RPMI8226 (cell line): ENCODE data around the gene CCNE1.
"Not testable (repeated sequence)": the region's sequence is repeated elsewhere in the genome, so short reads cannot be mapped to it uniquely, and the experiment has no call there.

Experiments used
- DNase-seq: peaks from one replicate; pipeline ENCODE4 v3.0.0-alpha.2; 2015

The CCNE1 gene

GRCh38 chr19:29819300-29819699 lies 7.5 kb downstream of the CCNE1 start:
- no peak for DNase-seq

DNA sequence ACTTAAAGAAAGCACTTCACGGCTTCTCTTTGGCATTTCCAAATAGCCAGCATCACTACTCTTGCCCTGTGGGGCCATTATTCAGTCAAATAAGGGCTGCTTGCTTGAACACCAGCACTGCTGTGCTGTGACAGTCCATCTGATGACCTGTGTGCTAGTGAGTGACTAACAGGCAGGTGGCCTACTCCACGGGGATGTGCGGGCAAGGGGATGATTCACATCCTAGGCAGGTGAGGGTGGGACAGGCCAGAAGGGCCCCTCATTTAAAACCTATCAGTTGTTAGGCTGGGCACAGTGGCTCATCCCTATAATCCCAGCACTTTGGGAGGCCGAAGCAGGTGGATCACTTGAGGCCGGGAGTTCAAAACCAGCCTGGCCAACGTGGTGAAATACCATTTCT lies 8.2 kb downstream of the CCNE1 start:
- DNase-seq, result no peak

GRCh38 chr19:29823581-29824330 lies 12.0 kb downstream of the CCNE1 start:
- no peak for DNase-seq

GRCh38 chr19:29825263-29825662 lies 13.5 kb downstream of the CCNE1 start:
- not testable (repeated sequence) for DNase-seq

DNA sequence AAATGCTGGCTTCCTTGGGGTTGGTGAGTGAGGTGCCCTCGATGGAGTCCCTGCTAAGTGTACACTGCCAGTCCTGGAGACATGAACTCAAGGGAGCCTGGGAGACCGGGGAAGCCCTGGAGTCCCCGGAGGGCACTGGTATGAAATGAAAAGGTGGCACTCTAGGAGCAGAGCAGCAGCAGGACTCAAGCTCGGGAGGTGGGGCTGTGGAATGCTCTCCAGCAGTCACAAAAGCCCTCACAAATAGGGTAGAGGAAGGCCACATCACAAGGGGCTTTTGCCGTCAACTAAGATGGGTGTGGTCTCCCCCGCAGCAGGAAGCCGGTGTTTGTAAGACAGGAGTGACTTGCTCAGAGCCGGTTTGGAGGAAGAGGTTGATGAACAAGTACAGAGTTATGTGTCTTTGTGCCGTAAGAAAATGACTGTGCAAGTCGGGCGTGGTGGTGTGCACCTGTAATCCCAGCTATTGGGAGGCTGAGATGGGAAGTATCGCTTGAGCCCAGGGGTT lies 19.3 kb downstream of the CCNE1 start:
- DNase-seq, result no peak

GRCh38 chr19:29831686-29832085 lies 19.9 kb downstream of the CCNE1 start:
- no peak for DNase-seq

DNA sequence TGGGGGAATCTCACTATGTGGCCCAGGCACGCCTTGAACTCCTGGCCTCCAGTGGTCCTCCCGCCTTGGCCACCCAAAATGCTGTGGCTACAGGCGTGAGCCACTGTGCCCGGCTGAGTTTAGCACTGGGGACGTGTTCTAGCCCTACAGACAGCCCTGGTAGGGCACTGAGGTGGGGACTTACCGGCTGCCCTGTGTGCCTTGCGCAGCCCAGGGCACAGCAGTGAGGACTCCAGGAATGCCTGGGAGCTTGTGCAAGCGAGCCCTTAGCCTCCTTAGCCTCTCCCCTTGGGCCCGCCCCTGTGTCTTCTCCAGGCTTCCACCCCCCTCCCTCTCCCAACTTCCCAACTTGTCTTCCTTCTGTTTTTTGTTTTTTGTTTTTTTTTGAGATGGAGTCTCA lies 21.0 kb downstream of the CCNE1 start:
- no peak for DNase-seq

DNA sequence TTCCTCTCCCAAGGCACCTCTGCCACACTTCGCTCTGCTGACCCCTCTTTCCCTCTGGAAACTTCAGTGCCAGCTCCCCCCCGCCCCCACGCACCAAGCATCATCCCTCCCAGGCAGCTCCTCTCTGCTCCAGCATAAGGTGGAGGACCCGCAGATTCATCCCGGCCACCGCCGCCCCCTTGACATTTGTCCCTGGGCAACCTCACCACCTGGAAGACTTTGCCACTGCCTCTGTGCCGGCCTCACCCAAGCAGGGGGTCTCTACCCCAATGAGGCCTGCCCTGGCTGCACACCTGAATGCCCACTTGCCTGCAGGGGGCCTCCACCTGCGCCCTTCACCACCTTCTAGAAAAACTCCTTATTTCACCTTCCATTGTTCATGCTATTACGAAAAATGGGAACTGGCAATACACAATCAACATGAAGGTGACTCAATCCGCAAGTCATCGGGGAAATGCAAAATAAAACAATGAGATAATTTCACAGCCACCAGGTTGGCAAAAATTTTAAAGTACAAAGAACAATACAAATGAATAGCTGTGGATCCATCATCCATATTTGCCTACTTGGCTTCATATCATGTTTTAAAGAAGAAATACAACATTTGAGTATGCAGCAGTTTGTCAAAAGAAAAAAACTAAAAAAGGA lies 21.9 kb downstream of the CCNE1 start:
- DNase-seq, result no peak

DNA sequence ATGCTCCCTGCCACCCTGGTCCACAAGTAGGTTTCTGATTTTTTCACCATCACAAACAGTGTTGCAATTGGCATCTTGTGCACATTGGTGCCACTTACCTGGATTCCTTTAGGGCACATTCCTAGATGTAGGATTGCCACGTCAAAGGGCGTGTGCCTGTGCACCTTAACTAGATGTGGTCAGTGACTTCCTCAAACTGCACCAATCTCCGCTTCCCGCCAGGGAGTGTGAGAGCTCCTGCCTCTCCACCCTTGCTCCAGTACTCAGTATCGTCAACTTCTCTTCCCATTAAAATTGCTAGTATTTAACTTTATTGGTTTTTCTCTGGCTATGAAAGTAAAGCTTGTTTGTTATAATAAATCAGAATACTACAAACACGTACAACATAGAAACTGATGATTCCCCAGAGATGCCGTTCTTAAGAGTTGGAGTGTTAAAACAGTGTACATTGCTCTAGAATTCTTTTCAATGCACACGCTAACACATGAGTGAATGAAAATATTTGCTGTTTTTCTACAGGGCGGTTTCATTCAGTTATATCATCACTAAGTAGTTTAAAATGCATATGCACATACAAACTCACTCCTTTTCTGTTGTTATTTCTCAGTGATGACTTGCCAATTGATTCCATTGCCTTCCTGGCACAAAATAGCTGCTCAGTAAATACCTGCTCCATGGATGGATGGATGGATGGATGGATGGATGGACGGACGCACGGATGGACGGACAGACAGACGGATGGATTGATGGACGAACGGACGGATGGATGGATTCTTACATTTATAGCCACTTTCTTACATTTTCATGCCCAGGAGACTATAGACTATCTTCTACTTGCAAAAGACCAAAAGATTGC lies 23.4 kb downstream of the CCNE1 start:
- no peak for DNase-seq

DNA sequence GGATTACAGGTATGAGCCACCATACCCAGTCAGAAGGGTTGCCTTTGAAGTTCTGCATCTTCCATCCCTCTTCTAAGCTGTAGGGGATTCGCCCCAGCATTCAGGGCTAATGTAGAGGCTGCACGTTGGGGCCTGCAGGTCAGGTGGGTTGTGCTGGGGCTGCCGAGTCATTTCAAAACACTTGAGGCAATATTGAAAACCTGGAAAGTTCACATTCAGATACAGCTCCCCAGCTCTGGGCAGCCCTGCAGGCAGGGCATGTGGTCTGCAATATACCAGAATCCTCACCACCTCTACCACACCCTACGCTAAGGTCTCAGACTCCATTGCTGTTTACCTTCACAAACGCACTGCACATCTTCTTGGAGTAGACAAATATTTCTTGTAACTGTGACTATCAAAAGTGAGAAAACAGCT lies 24.6 kb downstream of the CCNE1 start:
- DNase-seq, result no peak

DNA sequence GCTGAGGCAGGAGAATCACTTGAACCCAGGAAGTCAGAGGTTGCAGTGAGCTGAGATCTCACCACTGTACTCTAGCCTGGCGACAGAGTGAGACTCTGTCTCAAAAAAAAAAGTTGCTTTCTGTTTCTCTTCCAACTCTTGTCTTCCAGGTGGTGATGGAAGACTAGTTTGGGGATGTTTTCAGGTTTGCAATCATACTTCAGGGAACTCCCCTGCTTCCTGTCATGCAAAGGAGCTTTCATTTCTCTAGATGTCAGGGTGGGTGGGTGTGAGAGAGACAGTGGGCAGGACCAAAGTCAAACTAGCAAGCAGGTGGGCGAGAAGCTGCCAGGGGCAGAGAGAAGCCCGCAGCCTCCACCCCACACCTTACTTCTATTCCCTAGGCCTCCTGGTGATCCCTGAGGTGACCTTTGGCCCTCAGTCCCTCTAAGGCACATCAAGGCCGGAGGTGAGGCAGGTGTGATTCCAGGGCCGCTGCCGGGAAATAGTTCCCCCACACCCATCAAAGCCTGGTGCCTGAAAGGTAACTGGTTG lies 25.7 kb downstream of the CCNE1 start:
- DNase-seq, result peak; percentile 4

GRCh38 chr19:29837996-29838395 lies 26.2 kb downstream of the CCNE1 start:
- DNase-seq, result no peak

GRCh38 chr19:29840066-29840950 lies 28.5 kb downstream of the CCNE1 start:
- no peak for DNase-seq

DNA sequence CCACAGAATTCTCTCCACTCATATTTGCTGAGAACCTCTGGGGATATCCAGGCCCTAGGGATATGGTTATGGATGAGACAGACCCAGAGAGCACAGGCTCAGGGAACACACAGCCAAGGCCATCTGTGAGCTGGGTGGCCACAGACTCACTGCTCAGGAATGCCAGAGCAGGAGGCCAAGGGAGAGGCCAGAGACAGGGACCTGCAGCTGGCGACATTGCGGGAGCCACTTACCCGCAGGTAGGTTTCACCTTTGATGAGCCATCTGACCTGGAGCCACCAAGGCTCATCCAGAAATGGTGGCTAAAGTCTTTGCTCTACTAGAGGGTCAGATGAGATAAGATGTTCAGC lies 29.4 kb downstream of the CCNE1 start:
- no peak for DNase-seq

- DNase-seq, result peak; percentile 80
Observed at GRCh38 chr19:29841559-29842367, 30.0 kb downstream of the CCNE1 start.

DNA sequence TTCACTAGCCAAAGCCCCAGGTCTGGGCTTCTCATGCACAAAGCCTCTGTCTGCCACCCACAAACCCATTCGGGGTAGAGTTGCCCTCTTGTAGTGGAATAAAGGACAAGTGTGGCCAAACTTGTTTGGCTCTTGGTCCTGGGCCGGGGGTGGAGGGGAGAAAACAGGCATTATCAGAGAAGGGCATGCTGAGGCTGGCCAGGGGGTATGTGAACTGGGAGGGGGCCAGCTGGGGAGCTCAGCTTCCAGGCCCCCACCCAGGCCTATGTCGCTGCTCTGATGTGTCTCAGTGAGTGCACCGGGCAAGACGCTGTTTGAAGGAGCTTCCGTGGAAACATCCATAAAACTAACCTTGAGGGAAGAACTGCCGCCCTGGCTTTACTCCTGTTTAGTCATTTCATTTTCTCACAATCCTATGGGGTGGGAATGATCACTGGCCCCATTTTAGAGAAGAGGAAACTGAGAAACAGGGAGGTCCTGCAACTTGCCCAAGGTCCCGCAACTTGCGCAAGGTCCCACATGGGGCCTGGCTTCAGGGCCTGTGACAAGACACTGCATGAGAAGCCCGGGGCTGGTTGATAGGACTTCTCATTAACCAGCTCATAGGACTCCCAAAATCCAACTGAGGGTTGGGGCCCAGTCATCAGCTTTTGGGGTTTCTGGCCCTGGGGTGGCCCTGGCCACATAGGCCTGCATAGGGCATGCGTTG lies 30.8 kb downstream of the CCNE1 start:
- no peak for DNase-seq

DNA sequence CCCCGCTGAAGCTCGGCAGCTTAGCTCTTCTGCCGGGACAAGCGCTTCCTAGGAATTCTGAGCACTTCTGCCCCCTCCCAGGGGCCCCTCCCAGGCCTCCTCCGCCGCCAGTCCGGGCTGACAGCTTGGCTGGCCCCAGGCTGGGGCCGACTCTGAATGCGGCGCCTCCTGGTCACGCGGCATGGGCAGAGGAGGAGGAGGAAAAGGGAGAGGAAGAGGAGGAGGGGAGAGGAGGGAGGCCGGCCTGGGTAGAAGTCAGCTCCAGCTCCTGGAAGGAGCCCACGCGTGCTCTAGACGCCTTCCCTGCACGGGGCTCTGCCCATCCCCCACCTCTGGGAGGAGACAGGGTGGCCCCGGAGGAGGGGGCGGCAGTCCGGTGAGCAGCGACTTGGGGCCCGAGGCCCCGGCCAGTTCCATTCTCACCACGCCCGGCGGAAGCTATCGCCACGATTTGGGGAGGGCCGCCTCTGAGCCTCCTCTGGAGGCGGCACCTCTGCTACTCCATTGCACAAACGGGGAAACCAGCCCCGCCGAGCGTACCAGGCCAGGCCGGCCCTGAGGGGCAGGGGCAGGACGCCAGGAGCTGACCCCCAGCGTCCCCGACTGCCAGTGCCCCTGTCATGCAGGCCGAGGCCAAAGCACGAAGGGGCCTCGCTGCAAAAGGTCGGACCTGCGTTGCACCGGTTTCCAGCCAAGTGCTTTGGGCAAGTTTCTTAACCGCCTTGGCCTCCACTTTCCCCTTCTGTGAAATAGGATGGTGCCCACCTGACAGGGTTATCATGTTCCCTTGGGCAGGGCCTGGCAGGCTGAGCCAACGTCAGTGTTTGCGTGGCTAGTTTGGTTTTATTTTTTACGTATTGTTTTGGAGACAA lies 31.6 kb downstream of the CCNE1 start:
- no peak for DNase-seq

DNA sequence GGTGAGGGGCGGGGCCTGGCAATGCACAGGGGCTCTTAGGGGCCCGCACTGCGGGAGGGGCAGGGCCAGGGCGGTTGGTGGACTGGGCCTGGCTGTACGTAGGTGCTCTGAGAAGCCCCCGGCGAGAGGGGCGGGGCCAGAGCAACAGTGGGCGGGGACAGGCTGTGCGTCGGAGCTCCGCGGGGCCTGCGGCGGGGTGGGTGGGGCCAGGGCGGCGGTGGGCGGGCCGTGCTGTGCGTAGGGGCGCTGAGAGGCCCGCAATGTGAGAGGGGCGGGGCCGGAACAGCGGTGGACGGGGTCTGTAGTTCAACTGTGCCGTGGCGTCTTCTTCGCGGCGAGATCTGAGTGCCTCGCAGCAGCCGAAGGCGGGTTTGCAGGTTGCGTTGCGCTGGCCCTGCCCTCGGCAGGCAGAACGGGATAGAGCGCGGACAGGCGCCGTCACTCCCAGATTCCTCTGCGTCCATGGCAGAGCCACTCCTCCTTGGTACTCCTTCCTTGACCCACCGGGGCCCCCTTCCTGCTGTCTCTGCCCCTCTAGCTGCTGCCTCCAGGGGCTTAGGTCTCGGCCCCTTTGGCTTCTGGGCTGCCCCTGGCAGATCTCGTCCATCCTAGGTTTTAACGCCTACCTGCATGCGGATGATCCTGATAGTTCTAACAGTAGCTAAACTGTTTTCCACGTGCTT lies 33.2 kb downstream of the CCNE1 start:
- peak; percentile 89 for DNase-seq

- DNase-seq, result peak; percentile 14
Observed at GRCh38 chr19:29845574-29846176, 33.9 kb downstream of the CCNE1 start.
